ENCODE data around the gene VAPA. TPM values are rescaled to one million over a fixed set of nuclear protein-coding genes. Genes with fewer than 3 reads are reported as not detected.
A peak's percentile ranks its signal among the peaks of the same experiment; 100 is the strongest.

Gene VAPA
- total and polyA plus RNA-seq, 3 experiments from 2014 or later = 167 to 228 (median 193) TPM

GRCh38 chr18:9941103-9941502 is 27.3 kb downstream of the VAPA start:
- peaks cover 17 to 79% (median 22%) of the 10 kb centered on the region in 3 donors for H3K36me3 Mint-ChIP-seq
- CTCF ChIA-PET = no interaction called here
- H3K36me3 ChIP-seq (ENCODE audit: insufficient read depth, low read length) = peaks cover 22% of the 10 kb centered on the region

GRCh38 chr18:9941660-9942059 is 27.8 kb downstream of the VAPA start:
- Mint-ChIP-seq H3K36me3 (peaks cover 18 to 80% (median 22%) of the 10 kb centered on the region in 3 donors), H3K9me3 (no peaks in the 10 kb centered on the region), H3K4me1 (peaks cover 12 to 25% (median 14%) of the 10 kb centered on the region in 3 donors), H3K27ac (no peak overlapping the region), H3K4me3 (no peak overlapping the region), H3K27me3 (no peaks in the 10 kb centered on the region)
- peaks cover 17% of the 10 kb centered on the region for H3K36me3 ChIP-seq (ENCODE audit: insufficient read depth, low read length)
- no peaks in the 10 kb centered on the region for H3K9me3 ChIP-seq (ENCODE audit: low read length)
- H3K27me3 ChIP-seq (ENCODE audit: insufficient read depth, low read length, poor library complexity, severe bottlenecking) = no peaks in the 10 kb centered on the region
- no peak overlapping the region for H3K27ac ChIP-seq (ENCODE audit: low read depth, low read length)
- H3K4me3 ChIP-seq (ENCODE audit: low read length) = no peak overlapping the region
- POLR2A ChIA-PET = no interaction called here
- CTCF ChIA-PET = no interaction called here
- H3K4me1 ChIP-seq (ENCODE audit: insufficient read depth, low read length) = no peaks in the 10 kb centered on the region
- no peak for DNase-seq

More at GRCh38 chr18:9941103-9941502, 27.3 kb downstream of the VAPA start:
- H3K27ac ChIP-seq (ENCODE audit: low read depth, low read length) = no peak overlapping the region
- POLR2A ChIA-PET = no interaction called here
- Mint-ChIP-seq H3K27ac (no peak overlapping the region), H3K9me3 (no peaks in the 10 kb centered on the region), H3K4me1 (peaks cover 12 to 25% (median 14%) of the 10 kb centered on the region in 3 donors), H3K27me3 (no peaks in the 10 kb centered on the region), H3K4me3 (no peak overlapping the region)
- H3K4me1 ChIP-seq (ENCODE audit: insufficient read depth, low read length) = no peaks in the 10 kb centered on the region
- H3K9me3 ChIP-seq (ENCODE audit: low read length) = no peaks in the 10 kb centered on the region
- no peak overlapping the region for H3K4me3 ChIP-seq (ENCODE audit: low read length)
- no peak for DNase-seq
- H3K27me3 ChIP-seq (ENCODE audit: insufficient read depth, low read length, poor library complexity, severe bottlenecking) = no peaks in the 10 kb centered on the region

- no peak for DNase-seq
- POLR2A ChIA-PET = no interaction called here
- H3K27me3 Mint-ChIP-seq = no peaks in the 10 kb centered on the region
- H3K36me3 Mint-ChIP-seq = peaks cover 17 to 76% (median 18%) of the 10 kb centered on the region in 3 donors
- no peak overlapping the region for H3K27ac ChIP-seq (ENCODE audit: low read depth, low read length)
- peaks cover 12 to 21% (median 14%) of the 10 kb centered on the region in 3 donors for H3K4me1 Mint-ChIP-seq
- H3K4me3 Mint-ChIP-seq = no peak overlapping the region
- H3K9me3 Mint-ChIP-seq = no peaks in the 10 kb centered on the region
- no peaks in the 10 kb centered on the region for H3K27me3 ChIP-seq (ENCODE audit: insufficient read depth, low read length, poor library complexity, severe bottlenecking)
- no peak overlapping the region for H3K27ac Mint-ChIP-seq
- no peaks in the 10 kb centered on the region for H3K9me3 ChIP-seq (ENCODE audit: low read length)
- peaks cover 6% of the 10 kb centered on the region for H3K36me3 ChIP-seq (ENCODE audit: insufficient read depth, low read length)
- CTCF ChIA-PET = interaction anchor here (1.3 kb wide), 1 partner anchor 54 kb away, joined by 3 read pairs; no protein-coding TSS in a partner anchor
- no peaks in the 10 kb centered on the region for H3K4me1 ChIP-seq (ENCODE audit: insufficient read depth, low read length)
- no peak overlapping the region for H3K4me3 ChIP-seq (ENCODE audit: low read length)
Observed at GRCh38 chr18:9943311-9943710, 29.5 kb downstream of the VAPA start.

- no peak overlapping the region for H3K27ac ChIP-seq (ENCODE audit: low read depth, low read length)
- ChIA-PET POLR2A (no interaction called here), CTCF (no interaction called here)
- no peaks in the 10 kb centered on the region for H3K9me3 ChIP-seq (ENCODE audit: low read length)
- DNase-seq = no peak
- no peaks in the 10 kb centered on the region for H3K4me1 ChIP-seq (ENCODE audit: insufficient read depth, low read length)
- H3K36me3 Mint-ChIP-seq = peaks cover 12 to 74% (median 18%) of the 10 kb centered on the region in 3 donors
- H3K36me3 ChIP-seq (ENCODE audit: insufficient read depth, low read length) = peaks cover 6% of the 10 kb centered on the region
- H3K27ac Mint-ChIP-seq = peak overlapping the region in 1 of 8 donors; percentile 36
- no peaks in the 10 kb centered on the region for H3K27me3 Mint-ChIP-seq
- no peaks in the 10 kb centered on the region for H3K27me3 ChIP-seq (ENCODE audit: insufficient read depth, low read length, poor library complexity, severe bottlenecking)
- H3K4me1 Mint-ChIP-seq = peaks cover 12 to 21% (median 13%) of the 10 kb centered on the region in 3 donors
- H3K4me3 ChIP-seq (ENCODE audit: low read length) = no peak overlapping the region
- H3K4me3 Mint-ChIP-seq = no peak overlapping the region
- no peaks in the 10 kb centered on the region for H3K9me3 Mint-ChIP-seq
Observed at GRCh38 chr18:9944805-9945204, 31.0 kb downstream of the VAPA start.

- ChIA-PET POLR2A (no interaction called here), CTCF (no interaction called here)
- Histone ChIP-seq H3K27me3 (ENCODE audit: insufficient read depth, low read length, poor library complexity, severe bottlenecking) (no peaks in the 10 kb centered on the region), H3K9me3 (ENCODE audit: low read length) (no peaks in the 10 kb centered on the region), H3K4me1 (ENCODE audit: insufficient read depth, low read length) (no peaks in the 10 kb centered on the region), H3K4me3 (ENCODE audit: low read length) (no peak overlapping the region), H3K36me3 (ENCODE audit: insufficient read depth, low read length) (peaks cover 11% of the 10 kb centered on the region), H3K27ac (ENCODE audit: low read depth, low read length) (no peak overlapping the region)
- no peak overlapping the region for H3K27ac Mint-ChIP-seq
- no peak overlapping the region for H3K4me3 Mint-ChIP-seq
- peaks cover 11 to 15% (median 13%) of the 10 kb centered on the region in 3 donors for H3K4me1 Mint-ChIP-seq
- no peaks in the 10 kb centered on the region for H3K9me3 Mint-ChIP-seq
- DNase-seq = no peak
- no peaks in the 10 kb centered on the region for H3K27me3 Mint-ChIP-seq
- H3K36me3 Mint-ChIP-seq = peaks cover 13 to 76% (median 17%) of the 10 kb centered on the region in 3 donors
Observed at GRCh38 chr18:9946831-9947230, 33.0 kb downstream of the VAPA start.

GRCh38 chr18:9947248-9947647 is 33.4 kb downstream of the VAPA start:
- no peaks in the 10 kb centered on the region for H3K9me3 ChIP-seq (ENCODE audit: low read length)
- Mint-ChIP-seq H3K36me3 (peaks cover 13 to 75% (median 20%) of the 10 kb centered on the region in 3 donors), H3K4me3 (no peak overlapping the region), H3K9me3 (no peaks in the 10 kb centered on the region), H3K27ac (no peak overlapping the region), H3K4me1 (peaks cover 11 to 15% (median 15%) of the 10 kb centered on the region in 3 donors), H3K27me3 (no peaks in the 10 kb centered on the region)
- H3K27me3 ChIP-seq (ENCODE audit: insufficient read depth, low read length, poor library complexity, severe bottlenecking) = no peaks in the 10 kb centered on the region
- no peak for DNase-seq
- H3K4me1 ChIP-seq (ENCODE audit: insufficient read depth, low read length) = no peaks in the 10 kb centered on the region
- peaks cover 11% of the 10 kb centered on the region for H3K36me3 ChIP-seq (ENCODE audit: insufficient read depth, low read length)
- H3K4me3 ChIP-seq (ENCODE audit: low read length) = no peak overlapping the region
- ChIA-PET CTCF (no interaction called here), POLR2A (no interaction called here)
- no peak overlapping the region for H3K27ac ChIP-seq (ENCODE audit: low read depth, low read length)

- Histone ChIP-seq H3K4me3 (ENCODE audit: low read length) (no peak overlapping the region), H3K4me1 (ENCODE audit: insufficient read depth, low read length) (no peaks in the 10 kb centered on the region), H3K27ac (ENCODE audit: low read depth, low read length) (no peak overlapping the region), H3K9me3 (ENCODE audit: low read length) (no peaks in the 10 kb centered on the region), H3K27me3 (ENCODE audit: insufficient read depth, low read length, poor library complexity, severe bottlenecking) (no peaks in the 10 kb centered on the region), H3K36me3 (ENCODE audit: insufficient read depth, low read length) (peaks cover 19% of the 10 kb centered on the region)
- no peak for DNase-seq
- H3K36me3 Mint-ChIP-seq = peaks cover 9 to 80% (median 29%) of the 10 kb centered on the region in 3 donors
- POLR2A ChIA-PET = no interaction called here
- CTCF ChIA-PET = interaction anchor here (1.1 kb wide), 1 partner anchor 22 kb away, joined by 3 read pairs; no protein-coding TSS in a partner anchor
- no peak overlapping the region for H3K4me3 Mint-ChIP-seq
- no peak overlapping the region for H3K27ac Mint-ChIP-seq
- H3K9me3 Mint-ChIP-seq = no peaks in the 10 kb centered on the region
- no peaks in the 10 kb centered on the region for H3K27me3 Mint-ChIP-seq
- H3K4me1 Mint-ChIP-seq = peaks cover 7 to 11% (median 7%) of the 10 kb centered on the region in 3 donors
Observed at GRCh38 chr18:9949315-9949714, 35.5 kb downstream of the VAPA start.

- H3K9me3 Mint-ChIP-seq = no peaks in the 10 kb centered on the region
- no peak overlapping the region for H3K4me3 Mint-ChIP-seq
- no peak overlapping the region for H3K4me3 ChIP-seq (ENCODE audit: low read length)
- ChIA-PET POLR2A (no interaction called here), CTCF (interaction anchor here (1.1 kb wide), 1 partner anchor 21 kb away, joined by 3 read pairs; no protein-coding TSS in a partner anchor)
- H3K4me1 Mint-ChIP-seq = peaks cover 7 to 11% (median 7%) of the 10 kb centered on the region in 3 donors
- no peak overlapping the region for H3K27ac Mint-ChIP-seq
- H3K27ac ChIP-seq (ENCODE audit: low read depth, low read length) = no peak overlapping the region
- peaks cover 19% of the 10 kb centered on the region for H3K36me3 ChIP-seq (ENCODE audit: insufficient read depth, low read length)
- H3K36me3 Mint-ChIP-seq = peaks cover 9 to 81% (median 29%) of the 10 kb centered on the region in 3 donors
- H3K9me3 ChIP-seq (ENCODE audit: low read length) = no peaks in the 10 kb centered on the region
- no peaks in the 10 kb centered on the region for H3K27me3 ChIP-seq (ENCODE audit: insufficient read depth, low read length, poor library complexity, severe bottlenecking)
- H3K4me1 ChIP-seq (ENCODE audit: insufficient read depth, low read length) = no peaks in the 10 kb centered on the region
- H3K27me3 Mint-ChIP-seq = no peaks in the 10 kb centered on the region
- no peak for DNase-seq
Observed at GRCh38 chr18:9949861-9950260, 36.0 kb downstream of the VAPA start.
